GM12878 (cell line): Measurements from ENCODE around the gene CACNA1E. TPM values are rescaled to one million over a fixed set of nuclear protein-coding genes. Genes with fewer than 3 reads are reported as not detected.

Experiments used
- ATAC-seq: fragments of 200-7000 bp; cut with Tn5 transposase; 3 replicates; pipeline ENCODE4 v1.9.1; 2020; ENCODE audit warnings: mild to moderate bottlenecking, moderate library complexity
- BruUV-seq: library from RNA; stranded (reverse); fragments of 400-500 nt; replicated peaks from 2 replicates; lab custom pipeline; 2021; lab: Mats Ljungman, UMichigan
- CTCF ChIA-PET: fragments of 300-600 bp; sonication (Branson Sonifier 250); formaldehyde crosslinking; extraction: SDS; loops from one replicate; lab custom pipeline; 2021; ENCODE audit warnings: inconsistent platforms; lab: Yijun Ruan, JAX
- POLR2A ChIA-PET: fragments of 350-600 bp; formaldehyde crosslinking; extraction: SDS; loops from one replicate; lab custom pipeline; 2021; ENCODE audit warnings: inconsistent platforms; lab: Charles Lee
- RAD21 ChIA-PET: fragments of 300-600 bp; sonication (Branson Sonifier 250); formaldehyde crosslinking; loops from one replicate; lab custom pipeline; 2023; ENCODE audit warnings: antibody characterized with exemption; ENCODE audit not compliant: unreplicated experiment; lab: Charles Lee
- SMC1A ChIA-PET: fragments of 300-600 bp; sonication (Branson Sonifier 250); formaldehyde crosslinking; loops from one replicate; lab custom pipeline; 2023; ENCODE audit not compliant: unreplicated experiment, uncharacterized antibody; lab: Charles Lee
- DNase-seq: peaks from one replicate; pipeline ENCODE4 v3.0.0-alpha.2; 2011; ENCODE audit warnings: low read depth, low spot score
- FAIRE-seq: peaks from 3 replicates; lab custom pipeline; 2011; peaks lifted over from hg19 to GRCh38; lab: Jason Lieb, UNC
- H2AFZ ChIP-seq: 2 replicates; pipeline ENCODE4 v1.6.0; 2011; ENCODE audit warnings: low read depth, low read length, control low read depth; ENCODE audit not compliant: control insufficient read depth
- H3K27ac ChIP-seq: 2 replicates; pipeline ENCODE4 v1.5.1; 2011; ENCODE audit warnings: control low read depth; ENCODE audit not compliant: control insufficient read depth, insufficient read depth
- H3K27me3 ChIP-seq, 2 experiments: replicated peaks in 1 of 2; 2 replicates each; pipeline versions ENCODE4 v1.6.0 to v1.6.1; 2011; ENCODE audit warnings: low read length in 1 of 2; ENCODE audit not compliant: control insufficient read depth in 2 of 2, insufficient read depth in 2 of 2
- H3K36me3 ChIP-seq, 2 experiments: 2 replicates each; pipeline ENCODE4 v1.5.1; 2011; ENCODE audit warnings: low read length in 1 of 2; ENCODE audit not compliant: control insufficient read depth in 2 of 2, insufficient read depth in 2 of 2
- H3K4me1 ChIP-seq: 2 replicates; pipeline ENCODE4 v1.6.1; 2011; ENCODE audit warnings: mild to moderate bottlenecking, low read length, moderate library complexity, mixed read lengths; ENCODE audit not compliant: control insufficient read depth, insufficient read depth
- H3K4me2 ChIP-seq: 2 replicates; pipeline ENCODE4 v1.6.0; 2011; ENCODE audit warnings: control low read depth; ENCODE audit not compliant: control insufficient read depth, insufficient read depth
- H3K4me3 ChIP-seq: fragments of 200-600 bp; sonication (generic); 2 replicates; pipeline ENCODE4 v1.5.1; 2016
- H3K79me2 ChIP-seq: 2 replicates; pipeline ENCODE4 v1.6.0; 2011; ENCODE audit warnings: low read length; ENCODE audit not compliant: control insufficient read depth, insufficient read depth
- H3K9ac ChIP-seq: 2 replicates; pipeline ENCODE4 v1.8.0; 2011; ENCODE audit warnings: low read length, control low read depth, mixed read lengths; ENCODE audit not compliant: control insufficient read depth, insufficient read depth
- H3K9me3 ChIP-seq: replicated peaks from 3 replicates; pipeline ENCODE4 v1.5.1; 2011; ENCODE audit warnings: mild to moderate bottlenecking, low read length; ENCODE audit not compliant: control insufficient read depth, insufficient read depth
- H4K20me1 ChIP-seq: 2 replicates; pipeline ENCODE4 v1.6.0; 2011; ENCODE audit not compliant: control insufficient read depth, insufficient read depth
- BMI1 ChIP-seq: fragments of 450-650 bp; IDR thresholded peaks from 2 replicates; pipeline ENCODE4 v1.6.1; 2016; ENCODE audit warnings: mild to moderate bottlenecking, moderate library complexity, borderline replicate concordance
- CBX5 ChIP-seq: sonication (generic); IDR thresholded peaks from 2 replicates; pipeline ENCODE4 v1.6.1; 2016; ENCODE audit warnings: low read depth, moderate library complexity, mild to moderate bottlenecking, inconsistent platforms
- ETV6 ChIP-seq, 2 experiments: fragments of 450-650 bp in 1 of 2; IDR thresholded peaks in 1 of 2; conservative IDR thresholded peaks in 1 of 2; 2 replicates each; pipeline ENCODE4 v1.6.1; 2014; ENCODE audit warnings: antibody characterized with exemption in 1 of 2, borderline replicate concordance in 1 of 2, low read depth in 1 of 2, mild to moderate bottlenecking in 1 of 2, moderate library complexity in 1 of 2
- FOS ChIP-seq: IDR thresholded peaks from 3 replicates; pipeline ENCODE4 v1.6.1; 2011; ENCODE audit warnings: borderline replicate concordance; ENCODE audit not compliant: insufficient read length; ENCODE audit errors: extremely low read depth
- FOXK2 ChIP-seq: fragments of 450-650 bp; IDR thresholded peaks from 2 replicates; pipeline ENCODE4 v1.6.1; 2017; ENCODE audit warnings: mild to moderate bottlenecking, moderate library complexity
- MYB ChIP-seq: fragments of 150-350 bp; IDR thresholded peaks from 2 replicates; pipeline ENCODE4 v1.6.1; 2014; ENCODE audit warnings: mild to moderate bottlenecking, low read depth, low read length, borderline replicate concordance
- POLR2A ChIP-seq: IDR thresholded peaks from 2 replicates; pipeline ENCODE4 v1.6.1; 2011; ENCODE audit warnings: low read depth, mild to moderate bottlenecking, low read length
- ZBED1 ChIP-seq: IDR thresholded peaks from 2 replicates; pipeline ENCODE4 v1.6.1; 2016; ENCODE audit warnings: borderline replicate concordance
- ZNF24 ChIP-seq: fragments of 450-650 bp; IDR thresholded peaks from 2 replicates; pipeline ENCODE4 v1.6.1; 2017; ENCODE audit warnings: antibody characterized with exemption, mild to moderate bottlenecking
- WGBS: methylation state at CpG from one replicate; pipeline ENCODE4 v1.1.6; 2016; ENCODE audit warnings: low lambda C conversion rate; ENCODE audit not compliant: insufficient replicate concordance, insufficient coverage; ENCODE audit errors: missing lambda C conversion rate; 5-methylcytosine and 5-hydroxymethylcytosine counted together
- in situ Hi-C: fragments of 300-500 bp; cut with MboI; formaldehyde crosslinking; loops from 9 replicates; pipeline ENCODE4 v1.14.3; 2018; ENCODE audit warnings: mixed read lengths
- intact Hi-C: fragments of 100-400 bp; cut with micrococcal nuclease; formaldehyde crosslinking; loops from one replicate; pipeline ENCODE4 v1.14.2; 2022; ENCODE audit not compliant: unreplicated experiment
- polyA plus RNA-seq, 11 experiments: library from polyadenylated mRNA; depleted of rRNA in 4 of 11; unstranded in 6 of 11; stranded (reverse) in 5 of 11; fragments of >200 nt; fragmentation: Nextera tagmentation in 4 of 11; fragmentation: Illumina TruSeq in 1 of 11; extraction: Ambion mirVana in 4 of 11; extraction: Trizol in 1 of 11; gene quantifications; 1 replicate in 1 of 11; 2 replicates in 10 of 11; pipeline versions ENCODE4 v1.2.1 to v1.2.3, GENCODE V29; 2011 to 2016; ENCODE audit warnings: inconsistent platforms in 2 of 11, missing spikeins in 2 of 11, low read depth in 1 of 11
- total RNA-seq, 4 experiments: library from RNA; depleted of rRNA in 3 of 4; stranded (reverse); fragments of >200 nt in 3 of 4; fragmentation: Illumina TruSeq in 1 of 4; extraction: Trizol in 1 of 4; gene quantifications; 2 replicates each; pipeline versions ENCODE4 v1.2.1 to v1.2.3, GENCODE V29; 2013 to 2021
- TF ChIP-seq, protein P1 (sequence below): fragments of 450-650 bp; IDR thresholded peaks from 2 replicates; pipeline ENCODE4 v1.6.1; 2017; ENCODE audit warnings: antibody characterized with exemption, mild to moderate bottlenecking, moderate library complexity

The CACNA1E gene
- total and polyA plus RNA-seq, 10 of the 15 experiments (the other 5 are each of a cell fraction or from before 2014, with no cell fraction given): 0.57 to 22.0 (median 8.5) TPM

DNA sequence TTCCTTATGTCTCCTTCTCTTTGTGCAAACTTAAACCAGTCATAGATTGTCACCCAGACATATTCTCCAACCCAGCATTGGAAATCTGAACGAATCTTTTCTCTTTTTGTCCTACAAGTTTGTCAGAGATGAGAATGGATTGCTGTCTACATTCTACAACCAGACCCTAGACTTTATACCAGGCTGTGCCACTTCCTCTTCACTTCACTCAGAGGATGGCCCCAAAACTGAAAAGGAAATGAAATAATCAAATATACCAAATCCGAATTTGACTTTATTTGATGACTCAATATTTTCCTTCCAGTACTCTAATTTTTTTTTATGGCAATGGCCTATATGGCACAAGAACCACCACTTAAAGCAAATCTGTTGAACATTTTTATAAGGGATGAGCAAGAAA lies 321.7 kb downstream of the CACNA1E start (continued):
- TF ChIP-seq, protein P1, sequence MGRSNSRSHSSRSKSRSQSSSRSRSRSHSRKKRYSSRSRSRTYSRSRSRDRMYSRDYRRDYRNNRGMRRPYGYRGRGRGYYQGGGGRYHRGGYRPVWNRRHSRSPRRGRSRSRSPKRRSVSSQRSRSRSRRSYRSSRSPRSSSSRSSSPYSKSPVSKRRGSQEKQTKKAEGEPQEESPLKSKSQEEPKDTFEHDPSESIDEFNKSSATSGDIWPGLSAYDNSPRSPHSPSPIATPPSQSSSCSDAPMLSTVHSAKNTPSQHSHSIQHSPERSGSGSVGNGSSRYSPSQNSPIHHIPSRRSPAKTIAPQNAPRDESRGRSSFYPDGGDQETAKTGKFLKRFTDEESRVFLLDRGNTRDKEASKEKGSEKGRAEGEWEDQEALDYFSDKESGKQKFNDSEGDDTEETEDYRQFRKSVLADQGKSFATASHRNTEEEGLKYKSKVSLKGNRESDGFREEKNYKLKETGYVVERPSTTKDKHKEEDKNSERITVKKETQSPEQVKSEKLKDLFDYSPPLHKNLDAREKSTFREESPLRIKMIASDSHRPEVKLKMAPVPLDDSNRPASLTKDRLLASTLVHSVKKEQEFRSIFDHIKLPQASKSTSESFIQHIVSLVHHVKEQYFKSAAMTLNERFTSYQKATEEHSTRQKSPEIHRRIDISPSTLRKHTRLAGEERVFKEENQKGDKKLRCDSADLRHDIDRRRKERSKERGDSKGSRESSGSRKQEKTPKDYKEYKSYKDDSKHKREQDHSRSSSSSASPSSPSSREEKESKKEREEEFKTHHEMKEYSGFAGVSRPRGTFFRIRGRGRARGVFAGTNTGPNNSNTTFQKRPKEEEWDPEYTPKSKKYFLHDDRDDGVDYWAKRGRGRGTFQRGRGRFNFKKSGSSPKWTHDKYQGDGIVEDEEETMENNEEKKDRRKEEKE: no peak
- no peak for TF ChIP-seq ZBED1

DNA sequence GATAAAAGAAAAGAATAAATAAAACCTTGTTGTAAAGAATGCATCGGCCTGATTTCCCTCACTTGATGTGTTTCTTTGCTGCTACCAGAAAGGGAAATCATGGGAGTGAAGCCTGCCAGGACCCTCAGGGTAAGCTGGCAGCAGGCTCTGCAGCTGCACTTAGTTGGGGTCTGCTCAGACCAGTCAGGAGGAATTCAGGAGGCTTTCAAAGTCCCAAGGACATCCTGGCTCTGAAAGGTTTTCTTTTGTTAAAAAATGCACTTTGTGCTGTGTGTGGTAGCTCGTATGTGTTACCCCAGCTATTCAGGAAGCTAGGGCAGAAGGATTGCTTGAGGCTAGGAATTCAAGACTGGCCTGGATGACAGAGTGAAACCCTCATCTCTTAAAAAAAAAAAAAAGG lies 323.4 kb downstream of the CACNA1E start:
- no TSS peak for BruUV-seq
- SMC1A ChIA-PET: no interaction called here
- DNase-seq (no peak), ATAC-seq (no peak), FAIRE-seq (no peak)
- intact Hi-C loops: no loop called here
- TF ChIP-seq POLR2A (no peak), FOXK2 (no peak), ETV6 (conservative IDR thresholded peaks at IDR 0.05 in 1 of 2, IDR thresholded peaks at IDR 0.05 in 1 of 2; ENCODE audit: borderline replicate concordance in 1 of 2, low read depth in 1 of 2) (no peak), MYB (no peak), ZNF24 (no peak), BMI1 (no peak), FOS (no peak), CBX5 (no peak)
- Histone ChIP-seq H3K27ac (no peak overlapping the region), H3K4me3 (no peak overlapping the region), H3K79me2 (no peaks in the 10 kb centered on the region), H3K9ac (no peak overlapping the region), H3K27me3 (no peaks in the 10 kb centered on the region; a peak in 2 of 4 replicates), H4K20me1 (no peaks in the 10 kb centered on the region), H3K4me2 (no peak overlapping the region), H2AFZ (no peak overlapping the region), H3K9me3 (no peaks in the 10 kb centered on the region), H3K4me1 (no peaks in the 10 kb centered on the region), H3K36me3 (no peaks in the 10 kb centered on the region)
- in situ Hi-C loops: no loop called here
- RAD21 ChIA-PET: interaction anchor here (1.4 kb wide), 1 partner anchor 328 kb away, joined by 4 read pairs; no protein-coding TSS in a partner anchor
- WGBS: 14% methylated on average over 2 of the region's 2 CpGs
- POLR2A ChIA-PET: no interaction called here
- CTCF ChIA-PET: no interaction called here
